ENCODE data around the gene VCL.

- TF ChIP-seq POLR2AphosphoS5 (IDR thresholded peaks at IDR 0.05; ENCODE audit: low read depth, low read length) (no peak), POLR2A (IDR thresholded peaks at IDR 0.05; ENCODE audit: borderline replicate concordance, extremely low read depth, insufficient read depth, insufficient read length) (no peak), EZH2phosphoT487 (IDR thresholded peaks at IDR 0.05; ENCODE audit: borderline replicate concordance) (no peak), CEBPB (IDR thresholded peaks at IDR 0.05; ENCODE audit: low read depth) (no peak), EGR1 (IDR thresholded peaks at IDR 0.05; ENCODE audit: low read depth) (no peak), JUND (IDR thresholded peaks at IDR 0.05) (no peak), ELF1 (IDR thresholded peaks at IDR 0.05; ENCODE audit: borderline replicate concordance, low read depth) (no peak), ZNF274 (IDR thresholded peaks at IDR 0.05; ENCODE audit: low read depth, low read length) (no peak), ZFX (IDR thresholded peaks at IDR 0.05) (no peak), TCF7L2 (IDR thresholded peaks at IDR 0.05; ENCODE audit: borderline replicate concordance, extremely low read depth, insufficient read depth, insufficient read length) (no peak), RAD21 (IDR thresholded peaks at IDR 0.05; ENCODE audit: low read depth) (no peak)
- TF ChIP-seq, protein P1, sequence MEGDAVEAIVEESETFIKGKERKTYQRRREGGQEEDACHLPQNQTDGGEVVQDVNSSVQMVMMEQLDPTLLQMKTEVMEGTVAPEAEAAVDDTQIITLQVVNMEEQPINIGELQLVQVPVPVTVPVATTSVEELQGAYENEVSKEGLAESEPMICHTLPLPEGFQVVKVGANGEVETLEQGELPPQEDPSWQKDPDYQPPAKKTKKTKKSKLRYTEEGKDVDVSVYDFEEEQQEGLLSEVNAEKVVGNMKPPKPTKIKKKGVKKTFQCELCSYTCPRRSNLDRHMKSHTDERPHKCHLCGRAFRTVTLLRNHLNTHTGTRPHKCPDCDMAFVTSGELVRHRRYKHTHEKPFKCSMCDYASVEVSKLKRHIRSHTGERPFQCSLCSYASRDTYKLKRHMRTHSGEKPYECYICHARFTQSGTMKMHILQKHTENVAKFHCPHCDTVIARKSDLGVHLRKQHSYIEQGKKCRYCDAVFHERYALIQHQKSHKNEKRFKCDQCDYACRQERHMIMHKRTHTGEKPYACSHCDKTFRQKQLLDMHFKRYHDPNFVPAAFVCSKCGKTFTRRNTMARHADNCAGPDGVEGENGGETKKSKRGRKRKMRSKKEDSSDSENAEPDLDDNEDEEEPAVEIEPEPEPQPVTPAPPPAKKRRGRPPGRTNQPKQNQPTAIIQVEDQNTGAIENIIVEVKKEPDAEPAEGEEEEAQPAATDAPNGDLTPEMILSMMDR (IDR thresholded peaks at IDR 0.05 in 2 of 3, conservative IDR thresholded peaks at IDR 0.05 in 1 of 3; ENCODE audit: borderline replicate concordance in 1 of 3, insufficient read depth in 1 of 3, low read depth in 2 of 3, low read length in 2 of 3) = no peak
- TF ChIP-seq, protein P2, sequence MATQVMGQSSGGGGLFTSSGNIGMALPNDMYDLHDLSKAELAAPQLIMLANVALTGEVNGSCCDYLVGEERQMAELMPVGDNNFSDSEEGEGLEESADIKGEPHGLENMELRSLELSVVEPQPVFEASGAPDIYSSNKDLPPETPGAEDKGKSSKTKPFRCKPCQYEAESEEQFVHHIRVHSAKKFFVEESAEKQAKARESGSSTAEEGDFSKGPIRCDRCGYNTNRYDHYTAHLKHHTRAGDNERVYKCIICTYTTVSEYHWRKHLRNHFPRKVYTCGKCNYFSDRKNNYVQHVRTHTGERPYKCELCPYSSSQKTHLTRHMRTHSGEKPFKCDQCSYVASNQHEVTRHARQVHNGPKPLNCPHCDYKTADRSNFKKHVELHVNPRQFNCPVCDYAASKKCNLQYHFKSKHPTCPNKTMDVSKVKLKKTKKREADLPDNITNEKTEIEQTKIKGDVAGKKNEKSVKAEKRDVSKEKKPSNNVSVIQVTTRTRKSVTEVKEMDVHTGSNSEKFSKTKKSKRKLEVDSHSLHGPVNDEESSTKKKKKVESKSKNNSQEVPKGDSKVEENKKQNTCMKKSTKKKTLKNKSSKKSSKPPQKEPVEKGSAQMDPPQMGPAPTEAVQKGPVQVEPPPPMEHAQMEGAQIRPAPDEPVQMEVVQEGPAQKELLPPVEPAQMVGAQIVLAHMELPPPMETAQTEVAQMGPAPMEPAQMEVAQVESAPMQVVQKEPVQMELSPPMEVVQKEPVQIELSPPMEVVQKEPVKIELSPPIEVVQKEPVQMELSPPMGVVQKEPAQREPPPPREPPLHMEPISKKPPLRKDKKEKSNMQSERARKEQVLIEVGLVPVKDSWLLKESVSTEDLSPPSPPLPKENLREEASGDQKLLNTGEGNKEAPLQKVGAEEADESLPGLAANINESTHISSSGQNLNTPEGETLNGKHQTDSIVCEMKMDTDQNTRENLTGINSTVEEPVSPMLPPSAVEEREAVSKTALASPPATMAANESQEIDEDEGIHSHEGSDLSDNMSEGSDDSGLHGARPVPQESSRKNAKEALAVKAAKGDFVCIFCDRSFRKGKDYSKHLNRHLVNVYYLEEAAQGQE (IDR thresholded peaks at IDR 0.05; ENCODE audit: low read depth) = no peak
- TF ChIP-seq, protein P3, sequence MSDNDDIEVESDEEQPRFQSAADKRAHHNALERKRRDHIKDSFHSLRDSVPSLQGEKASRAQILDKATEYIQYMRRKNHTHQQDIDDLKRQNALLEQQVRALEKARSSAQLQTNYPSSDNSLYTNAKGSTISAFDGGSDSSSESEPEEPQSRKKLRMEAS (IDR thresholded peaks at IDR 0.05) = no peak
These were observed 63.2 kb downstream of the VCL start for GRCh38 chr10:74061104-74061503.

Measured in HCT116 (cell line).